Measurements from ENCODE around the gene GALNT9. TPM values are rescaled to one million over a fixed set of nuclear protein-coding genes. Genes with fewer than 3 reads are reported as not detected.

Gene GALNT9
- total RNA-seq, 1 experiment from 2014 or later: 0.45 TPM

DNA sequence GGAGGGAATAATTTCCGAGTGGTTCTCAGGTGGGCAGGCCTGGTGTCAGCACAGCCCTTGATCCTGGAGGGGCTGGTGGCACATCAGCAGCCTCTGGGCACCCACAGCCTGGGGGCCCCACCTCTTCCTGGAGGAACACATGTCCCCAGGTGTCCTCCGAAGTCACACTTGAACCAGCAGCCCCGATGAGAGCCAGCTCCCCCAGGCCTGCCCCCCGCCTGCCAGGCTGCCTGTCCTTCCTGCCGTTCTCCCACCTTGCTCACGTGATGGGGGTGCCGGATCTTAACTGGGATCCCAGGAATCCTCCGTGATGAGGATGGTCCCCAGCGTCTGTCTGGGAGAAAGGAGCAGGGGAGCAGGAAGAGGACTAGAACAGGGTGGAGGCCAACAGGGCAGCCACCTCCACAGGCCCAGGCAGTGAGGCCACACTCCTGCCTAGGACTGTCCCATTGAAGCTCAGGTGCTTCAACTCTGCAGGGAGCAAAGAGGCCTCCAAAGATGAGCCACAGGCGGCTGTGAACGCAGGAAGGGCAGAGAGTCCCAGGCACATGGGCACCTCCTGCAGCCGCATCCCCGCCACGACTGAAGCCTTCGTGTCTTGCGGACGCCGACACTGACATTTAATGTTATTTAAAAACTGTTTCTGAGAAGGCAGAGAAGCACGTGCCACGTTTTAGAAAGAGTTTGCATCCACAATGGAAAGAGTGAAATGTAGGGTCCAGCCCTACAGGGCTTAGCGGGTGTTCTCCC, 77.5 kb downstream of the GALNT9 start:
- Mint-ChIP-seq H3K4me1 (ENCODE audit: low read depth, unreplicated experiment) (no peaks in the 10 kb centered on the region), H3K36me3 (ENCODE audit: insufficient read depth, unreplicated experiment) (no peaks in the 10 kb centered on the region), H3K9me3 (ENCODE audit: unreplicated experiment) (no peaks in the 10 kb centered on the region), H3K4me3 (ENCODE audit: unreplicated experiment) (no peak overlapping the region), H3K27ac (ENCODE audit: unreplicated experiment) (no peak overlapping the region), H3K27me3 (ENCODE audit: insufficient read depth, unreplicated experiment) (peaks cover 22% of the 10 kb centered on the region)
- no peaks in the 10 kb centered on the region for H3K36me3 ChIP-seq (ENCODE audit: control insufficient read depth, insufficient read depth, low read length)
- no peaks in the 10 kb centered on the region for H3K9me3 ChIP-seq
- intact Hi-C loops (cut with micrococcal nuclease; ENCODE audit: unreplicated experiment): no loop called here
- no peak for DNase-seq
- BruUV-seq (replicated peaks): no TSS peak
- no peak overlapping the region for H3K4me3 ChIP-seq (ENCODE audit: low read depth, low read length)
- no peaks in the 10 kb centered on the region for H3K4me1 ChIP-seq
- ChIA-PET CTCF (no interaction called here), POLR2A (interaction anchor here (0.6 to 0.7 kb wide), 2 partner anchors 30 to 390 kb away, joined by 3 read pairs; no protein-coding TSS in a partner anchor)
- TF ChIP-seq, protein P1, sequence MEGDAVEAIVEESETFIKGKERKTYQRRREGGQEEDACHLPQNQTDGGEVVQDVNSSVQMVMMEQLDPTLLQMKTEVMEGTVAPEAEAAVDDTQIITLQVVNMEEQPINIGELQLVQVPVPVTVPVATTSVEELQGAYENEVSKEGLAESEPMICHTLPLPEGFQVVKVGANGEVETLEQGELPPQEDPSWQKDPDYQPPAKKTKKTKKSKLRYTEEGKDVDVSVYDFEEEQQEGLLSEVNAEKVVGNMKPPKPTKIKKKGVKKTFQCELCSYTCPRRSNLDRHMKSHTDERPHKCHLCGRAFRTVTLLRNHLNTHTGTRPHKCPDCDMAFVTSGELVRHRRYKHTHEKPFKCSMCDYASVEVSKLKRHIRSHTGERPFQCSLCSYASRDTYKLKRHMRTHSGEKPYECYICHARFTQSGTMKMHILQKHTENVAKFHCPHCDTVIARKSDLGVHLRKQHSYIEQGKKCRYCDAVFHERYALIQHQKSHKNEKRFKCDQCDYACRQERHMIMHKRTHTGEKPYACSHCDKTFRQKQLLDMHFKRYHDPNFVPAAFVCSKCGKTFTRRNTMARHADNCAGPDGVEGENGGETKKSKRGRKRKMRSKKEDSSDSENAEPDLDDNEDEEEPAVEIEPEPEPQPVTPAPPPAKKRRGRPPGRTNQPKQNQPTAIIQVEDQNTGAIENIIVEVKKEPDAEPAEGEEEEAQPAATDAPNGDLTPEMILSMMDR (IDR thresholded peaks at IDR 0.05; ENCODE audit: insufficient read depth in 1 of 2, low read depth in 1 of 2, low read length in 1 of 2, severe bottlenecking in 1 of 2, unreplicated experiment in 1 of 2): no peak
- H3K27me3 ChIP-seq (replicated peaks; ENCODE audit: control insufficient read depth, insufficient read depth, low read length): no peaks in the 10 kb centered on the region

DNA sequence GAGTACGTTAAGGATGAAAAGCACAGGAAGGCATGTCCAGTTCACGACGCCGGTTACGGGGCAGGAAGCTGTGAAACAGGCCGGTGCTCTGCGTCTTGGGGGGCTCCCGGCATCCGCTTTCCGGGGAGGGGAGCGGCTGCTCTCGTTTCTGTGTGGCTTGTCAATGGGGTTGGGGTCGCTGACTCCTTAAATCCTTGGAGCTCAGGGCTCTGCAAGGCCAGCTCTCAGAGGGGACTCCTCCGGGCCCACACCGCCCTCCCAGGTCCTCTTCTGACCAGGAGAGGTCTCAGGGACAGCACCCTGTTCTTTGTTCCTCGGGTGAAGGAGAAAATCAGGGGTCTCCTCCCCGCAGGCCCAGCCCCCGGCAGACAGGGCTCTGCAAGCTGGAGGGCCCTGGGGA, 78.1 kb downstream of the GALNT9 start:
- TF ChIP-seq, protein P1 (IDR thresholded peaks at IDR 0.05; ENCODE audit: insufficient read depth in 1 of 2, low read depth in 1 of 2, low read length in 1 of 2, severe bottlenecking in 1 of 2, unreplicated experiment in 1 of 2): no peak
- Mint-ChIP-seq H3K4me1 (ENCODE audit: low read depth, unreplicated experiment) (no peaks in the 10 kb centered on the region), H3K36me3 (ENCODE audit: insufficient read depth, unreplicated experiment) (no peaks in the 10 kb centered on the region), H3K27me3 (ENCODE audit: insufficient read depth, unreplicated experiment) (peaks cover 24% of the 10 kb centered on the region), H3K27ac (ENCODE audit: unreplicated experiment) (no peak overlapping the region), H3K4me3 (ENCODE audit: unreplicated experiment) (no peak overlapping the region), H3K9me3 (ENCODE audit: unreplicated experiment) (no peaks in the 10 kb centered on the region)
- Histone ChIP-seq H3K4me3 (ENCODE audit: low read depth, low read length) (no peak overlapping the region), H3K9me3 (no peaks in the 10 kb centered on the region), H3K4me1 (no peaks in the 10 kb centered on the region), H3K36me3 (ENCODE audit: control insufficient read depth, insufficient read depth, low read length) (no peaks in the 10 kb centered on the region), H3K27me3 (replicated peaks; ENCODE audit: control insufficient read depth, insufficient read depth, low read length) (no peaks in the 10 kb centered on the region)
- intact Hi-C loops (cut with micrococcal nuclease; ENCODE audit: unreplicated experiment): no loop called here
- ChIA-PET CTCF (no interaction called here), POLR2A (interaction anchor here (0.6 kb wide), 1 partner anchor 390 kb away, joined by 3 read pairs; no protein-coding TSS in a partner anchor)
- no TSS peak for BruUV-seq (replicated peaks)
- no peak for DNase-seq

DNA sequence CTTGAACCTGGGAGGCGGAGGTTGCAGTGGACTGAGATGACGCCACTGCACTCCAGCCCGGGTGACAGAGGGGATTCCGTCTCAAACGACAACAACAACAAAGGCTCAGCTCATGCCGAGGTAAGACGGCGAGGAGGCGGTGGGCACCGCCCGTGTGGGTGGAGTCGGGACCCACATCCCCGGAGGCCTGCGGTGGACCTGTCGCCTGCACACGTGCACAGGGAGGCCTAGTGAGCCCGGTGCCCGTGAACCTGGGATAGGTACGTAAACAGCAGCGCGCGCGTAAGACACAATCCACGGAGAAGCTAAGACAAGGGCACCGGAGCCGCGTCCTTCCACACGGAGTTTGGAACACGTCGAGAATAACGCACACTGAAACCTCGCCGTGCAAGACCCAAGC, 78.7 kb downstream of the GALNT9 start:
- Histone ChIP-seq H3K9me3 (no peaks in the 10 kb centered on the region), H3K36me3 (ENCODE audit: control insufficient read depth, insufficient read depth, low read length) (no peaks in the 10 kb centered on the region), H3K27me3 (replicated peaks; ENCODE audit: control insufficient read depth, insufficient read depth, low read length) (no peaks in the 10 kb centered on the region), H3K4me3 (ENCODE audit: low read depth, low read length) (no peak overlapping the region), H3K4me1 (no peaks in the 10 kb centered on the region)
- DNase-seq: no peak
- no TSS peak for BruUV-seq (replicated peaks)
- TF ChIP-seq, protein P1 (IDR thresholded peaks at IDR 0.05; ENCODE audit: insufficient read depth in 1 of 2, low read depth in 1 of 2, low read length in 1 of 2, severe bottlenecking in 1 of 2, unreplicated experiment in 1 of 2): no peak
- intact Hi-C loops (cut with micrococcal nuclease; ENCODE audit: unreplicated experiment): no loop called here
- H3K36me3 Mint-ChIP-seq (ENCODE audit: insufficient read depth, unreplicated experiment): no peaks in the 10 kb centered on the region
- ChIA-PET CTCF (no interaction called here), POLR2A (no interaction called here)
- peaks cover 24% of the 10 kb centered on the region for H3K27me3 Mint-ChIP-seq (ENCODE audit: insufficient read depth, unreplicated experiment)
- no peaks in the 10 kb centered on the region for H3K4me1 Mint-ChIP-seq (ENCODE audit: low read depth, unreplicated experiment)
- no peaks in the 10 kb centered on the region for H3K9me3 Mint-ChIP-seq (ENCODE audit: unreplicated experiment)
- H3K27ac Mint-ChIP-seq (ENCODE audit: unreplicated experiment): no peak overlapping the region
- no peak overlapping the region for H3K4me3 Mint-ChIP-seq (ENCODE audit: unreplicated experiment)
